ENCODE measurements around the gene TNNC1. TPM values are rescaled to one million over a fixed set of nuclear protein-coding genes. Genes with fewer than 3 reads are reported as not detected.

TNNC1 gene
- 8.5 TPM for polyA plus RNA-seq (2013, experiment 1 of 2; ENCODE audit: insufficient read length)
- polyA plus RNA-seq (2013, experiment 2 of 2; ENCODE audit: insufficient read length): 10.2 TPM

GRCh38 chr3:52453496-52454249, at the start of gene TNNC1:
TSS of gene TNNC1 (minus strand) at chr3:52454041. CDS start at chr3:52454015, 26 bp downstream.
- peak; percentile 22 for DNase-seq

DNA sequence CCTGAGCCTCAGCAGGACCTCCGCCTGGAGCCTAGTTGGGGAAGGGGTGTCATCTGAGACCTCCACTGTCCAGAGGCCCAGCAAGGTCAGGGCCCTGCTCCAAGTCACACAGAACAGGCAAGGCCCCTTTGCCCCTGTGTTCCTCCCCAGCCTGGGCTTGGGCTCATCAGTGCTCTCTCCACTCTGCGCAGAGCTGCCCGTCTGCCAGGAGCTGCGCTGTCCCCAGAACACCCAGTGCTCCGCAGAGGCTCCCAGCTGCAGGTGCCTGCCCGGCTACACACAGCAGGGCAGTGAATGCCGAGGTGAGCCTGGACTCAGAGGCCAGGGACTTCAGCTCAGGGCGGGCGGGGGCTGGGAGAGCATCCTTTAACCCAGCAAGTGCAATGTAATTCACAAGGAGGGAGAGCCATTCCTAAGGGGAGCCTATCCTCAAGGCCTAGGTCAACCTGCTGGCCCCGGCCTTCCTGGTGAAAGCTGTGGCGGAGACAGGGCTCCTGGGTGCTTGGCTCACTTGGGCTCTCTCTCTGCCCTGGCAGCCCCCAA, 49.0 kb upstream of the TNNC1 start:
- DNase-seq: no peak

DNA sequence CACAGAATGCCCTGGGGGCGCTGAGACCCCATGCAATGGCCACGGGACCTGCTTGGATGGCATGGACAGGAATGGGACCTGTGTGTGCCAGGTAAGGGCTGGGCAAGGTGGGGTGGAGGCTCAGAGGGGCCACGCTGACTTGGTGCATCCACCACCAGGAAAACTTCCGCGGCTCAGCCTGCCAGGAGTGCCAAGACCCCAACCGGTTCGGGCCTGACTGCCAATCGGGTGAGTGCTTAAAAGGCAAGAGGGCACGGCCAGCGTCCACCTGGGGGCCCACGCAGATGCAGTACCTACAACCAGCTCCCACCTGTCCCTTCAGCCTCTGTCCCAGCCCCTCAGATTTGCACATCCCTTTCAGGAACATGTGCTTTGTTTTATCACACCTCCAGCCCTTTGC, 48.2 kb upstream of the TNNC1 start:
- no peak for DNase-seq

DNA sequence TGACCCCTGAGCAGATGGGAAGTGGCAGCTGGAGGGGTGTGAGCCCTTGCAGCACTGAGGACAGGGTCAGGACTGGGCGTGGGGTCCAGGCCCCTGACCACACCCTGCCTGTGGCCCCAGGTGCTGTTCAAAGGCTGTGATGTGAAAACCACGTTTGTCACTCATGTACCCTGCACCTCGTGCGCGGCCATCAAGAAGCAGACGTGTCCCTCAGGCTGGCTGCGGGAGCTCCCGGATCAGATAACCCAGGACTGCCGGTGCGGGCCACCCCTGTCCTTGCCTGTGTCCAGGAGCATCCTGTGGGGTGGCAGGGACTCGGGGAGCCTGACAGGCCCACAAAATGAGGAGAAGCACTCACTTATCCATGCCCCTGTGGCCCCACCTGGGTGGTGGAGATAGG, 47.2 kb upstream of the TNNC1 start:
- DNase-seq: no peak

- no peak for DNase-seq
Observed at GRCh38 chr3:52498137-52499054, 44.6 kb upstream of the TNNC1 start.

- DNase-seq: no peak
Observed at GRCh38 chr3:52495777-52496602, 42.1 kb upstream of the TNNC1 start.

DNA sequence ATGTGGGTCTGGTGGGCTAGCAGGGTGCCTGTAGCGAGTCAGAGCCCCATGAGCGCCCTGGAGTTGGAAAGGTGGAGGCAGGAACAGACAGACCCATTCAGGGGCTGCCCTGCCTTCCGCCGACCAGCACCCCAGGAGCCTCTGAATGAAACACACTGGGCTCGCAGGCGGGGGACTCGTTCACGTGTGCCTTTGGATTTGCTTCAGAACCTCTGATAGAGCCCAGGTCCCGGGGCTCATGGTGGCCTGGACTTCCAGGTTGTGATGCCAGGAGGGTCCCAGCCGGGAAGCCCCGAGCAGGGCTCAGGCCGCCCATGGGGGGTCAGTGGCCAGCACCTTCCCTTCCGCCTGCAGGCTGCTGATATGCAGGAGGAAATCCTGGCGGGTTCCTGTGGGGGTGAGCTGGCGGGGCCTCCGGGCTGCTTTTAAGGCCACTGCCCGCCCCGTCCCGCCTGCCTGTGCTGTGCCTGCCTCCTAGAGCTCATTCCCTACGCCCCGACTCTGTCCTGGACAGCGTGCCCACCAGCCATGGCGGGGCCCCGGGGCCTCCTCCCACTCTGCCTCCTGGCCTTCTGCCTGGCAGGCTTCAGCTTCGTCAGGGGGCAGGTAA, 41.1 kb upstream of the TNNC1 start, which contains the start of gene STAB1:
Gene STAB1 (plus strand): TSS at position 453 of the 610 bp plus-strand sequence. CDS start 76 bp downstream, at position 529.
- no peak for DNase-seq

DNA sequence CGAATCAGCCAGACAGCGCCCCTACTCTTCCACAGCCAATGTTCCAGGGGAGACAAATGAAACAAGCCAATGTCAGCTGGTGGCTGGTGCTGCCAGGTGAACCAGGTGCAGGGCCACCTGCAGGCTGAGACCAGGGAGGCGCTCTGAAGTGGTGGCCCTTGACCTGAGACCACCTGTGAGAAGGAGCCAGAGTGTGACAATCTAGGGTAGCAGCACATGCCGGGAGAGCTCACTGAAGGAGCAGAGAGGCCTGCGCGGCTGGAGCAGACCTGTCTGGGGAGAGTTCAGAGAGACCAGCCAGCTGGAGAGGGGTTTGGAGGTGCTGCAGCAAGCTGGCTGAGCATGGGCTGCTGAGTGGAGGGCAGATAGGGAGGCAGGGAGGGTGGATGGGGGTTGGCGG, 40.6 kb upstream of the TNNC1 start:
- DNase-seq: no peak

GRCh38 chr3:52493232-52494017, 39.6 kb upstream of the TNNC1 start:
- no peak for DNase-seq

DNA sequence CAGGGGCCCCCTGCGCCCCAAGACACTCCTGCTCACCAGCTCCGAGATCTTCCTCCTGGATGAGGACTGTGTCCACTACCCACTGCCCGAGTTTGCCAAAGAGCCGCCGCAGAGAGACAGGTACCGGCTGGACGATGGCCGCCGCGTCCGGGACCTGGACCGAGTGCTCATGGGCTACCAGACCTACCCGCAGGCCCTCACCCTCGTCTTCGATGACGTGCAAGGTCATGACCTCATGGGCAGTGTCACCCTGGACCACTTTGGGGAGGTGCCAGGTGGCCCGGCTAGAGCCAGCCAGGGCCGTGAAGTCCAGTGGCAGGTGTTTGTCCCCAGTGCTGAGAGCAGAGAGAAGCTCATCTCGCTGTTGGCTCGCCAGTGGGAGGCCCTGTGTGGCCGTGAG, 38.2 kb upstream of the TNNC1 start:
- DNase-seq: no peak

- no peak for DNase-seq
Observed at GRCh38 chr3:52490939-52491526, 37.2 kb upstream of the TNNC1 start.

- no peak for DNase-seq
Observed at GRCh38 chr3:52490035-52490938, 36.4 kb upstream of the TNNC1 start.

GRCh38 chr3:52489453-52489852, 35.6 kb upstream of the TNNC1 start:
- DNase-seq: no peak

- no peak for DNase-seq
Observed at GRCh38 chr3:52488746-52489145, 34.9 kb upstream of the TNNC1 start.

GRCh38 chr3:52487788-52488691, 34.2 kb upstream of the TNNC1 start:
- no peak for DNase-seq

GRCh38 chr3:52487050-52487787, 33.4 kb upstream of the TNNC1 start:
- no peak for DNase-seq

DNA sequence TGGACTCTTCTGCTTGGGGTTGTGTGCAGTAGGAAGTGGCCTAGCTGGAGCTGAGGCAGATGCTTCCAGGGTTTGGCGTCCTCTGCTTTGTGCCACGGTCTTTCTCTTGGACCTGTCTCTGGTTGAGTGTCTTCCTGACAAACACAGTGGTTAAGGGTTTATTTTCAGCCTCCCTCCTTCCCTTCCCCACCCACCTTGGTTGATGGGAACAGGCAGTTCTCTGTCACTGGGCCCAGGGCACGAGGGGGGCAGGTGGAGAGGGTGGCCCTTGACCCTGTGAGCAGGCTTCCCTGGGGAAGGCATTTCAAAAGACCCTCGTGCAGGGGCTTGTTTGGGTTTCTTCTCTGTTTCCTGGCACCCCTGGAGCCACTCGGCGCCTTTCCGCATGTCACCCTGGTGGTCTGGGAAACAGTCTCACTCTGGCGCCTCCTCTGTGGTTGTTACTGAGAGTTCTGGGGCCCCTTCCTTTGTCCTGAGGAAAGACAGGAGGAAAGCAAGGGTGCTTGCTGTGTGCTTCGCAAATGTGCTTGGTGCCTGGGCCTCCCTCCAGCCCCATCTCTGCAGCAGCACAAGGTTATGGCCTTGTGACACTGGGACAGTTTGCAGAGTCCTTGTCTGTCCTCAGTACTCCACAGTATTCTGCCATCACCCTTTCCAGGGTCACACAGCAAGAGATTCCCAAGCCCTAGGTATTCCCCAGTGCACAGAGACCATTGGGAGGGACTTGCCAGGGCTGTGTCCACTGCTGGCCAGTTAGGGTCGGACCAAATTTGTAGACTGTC, 31.0 kb upstream of the TNNC1 start:
- no peak for DNase-seq
